ENCODE data around the gene MAP3K5.

DNA sequence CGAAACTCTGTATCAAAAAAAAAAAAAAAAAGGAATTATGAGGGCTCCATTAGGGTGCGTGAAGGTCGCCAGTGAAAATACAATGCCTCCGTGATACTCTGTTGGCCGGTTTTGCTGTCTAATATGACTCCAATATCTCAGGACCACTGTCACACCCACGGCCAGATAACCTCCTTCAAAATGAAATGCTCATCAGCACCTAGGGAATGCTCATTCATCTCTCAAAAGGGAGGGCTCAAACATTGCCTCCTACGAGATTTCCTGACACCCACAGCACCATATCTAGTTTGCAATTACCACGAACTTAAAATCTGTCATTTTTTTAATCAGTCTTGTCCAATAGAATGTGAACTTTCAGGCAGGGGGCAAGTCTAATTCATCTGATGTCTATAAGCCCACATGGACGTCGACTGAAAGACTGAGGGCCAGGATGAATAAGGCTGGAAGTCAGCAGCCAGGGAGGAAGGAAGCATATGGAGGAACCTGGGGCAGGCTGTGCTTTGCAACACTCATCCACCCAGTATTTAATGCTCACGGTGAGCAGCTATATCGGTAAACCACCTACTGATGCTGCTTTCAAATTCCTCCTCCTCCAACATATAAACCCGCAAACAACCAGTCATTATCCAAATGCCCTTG, 42.8 kb downstream of the MAP3K5 start:
- TF ChIP-seq, protein P1, sequence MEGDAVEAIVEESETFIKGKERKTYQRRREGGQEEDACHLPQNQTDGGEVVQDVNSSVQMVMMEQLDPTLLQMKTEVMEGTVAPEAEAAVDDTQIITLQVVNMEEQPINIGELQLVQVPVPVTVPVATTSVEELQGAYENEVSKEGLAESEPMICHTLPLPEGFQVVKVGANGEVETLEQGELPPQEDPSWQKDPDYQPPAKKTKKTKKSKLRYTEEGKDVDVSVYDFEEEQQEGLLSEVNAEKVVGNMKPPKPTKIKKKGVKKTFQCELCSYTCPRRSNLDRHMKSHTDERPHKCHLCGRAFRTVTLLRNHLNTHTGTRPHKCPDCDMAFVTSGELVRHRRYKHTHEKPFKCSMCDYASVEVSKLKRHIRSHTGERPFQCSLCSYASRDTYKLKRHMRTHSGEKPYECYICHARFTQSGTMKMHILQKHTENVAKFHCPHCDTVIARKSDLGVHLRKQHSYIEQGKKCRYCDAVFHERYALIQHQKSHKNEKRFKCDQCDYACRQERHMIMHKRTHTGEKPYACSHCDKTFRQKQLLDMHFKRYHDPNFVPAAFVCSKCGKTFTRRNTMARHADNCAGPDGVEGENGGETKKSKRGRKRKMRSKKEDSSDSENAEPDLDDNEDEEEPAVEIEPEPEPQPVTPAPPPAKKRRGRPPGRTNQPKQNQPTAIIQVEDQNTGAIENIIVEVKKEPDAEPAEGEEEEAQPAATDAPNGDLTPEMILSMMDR (IDR thresholded peaks at IDR 0.05): no peak
- TF ChIP-seq EP300 (IDR thresholded peaks at IDR 0.05; ENCODE audit: low read depth) (no peak), POLR2A (IDR thresholded peaks at IDR 0.05) (no peak)
